ENCODE results near the gene PAPPA2.
"Not testable (repeated sequence)": the region's sequence is repeated elsewhere in the genome, so short reads cannot be mapped to it uniquely, and the experiment has no call there.

The PAPPA2 gene, protein sequence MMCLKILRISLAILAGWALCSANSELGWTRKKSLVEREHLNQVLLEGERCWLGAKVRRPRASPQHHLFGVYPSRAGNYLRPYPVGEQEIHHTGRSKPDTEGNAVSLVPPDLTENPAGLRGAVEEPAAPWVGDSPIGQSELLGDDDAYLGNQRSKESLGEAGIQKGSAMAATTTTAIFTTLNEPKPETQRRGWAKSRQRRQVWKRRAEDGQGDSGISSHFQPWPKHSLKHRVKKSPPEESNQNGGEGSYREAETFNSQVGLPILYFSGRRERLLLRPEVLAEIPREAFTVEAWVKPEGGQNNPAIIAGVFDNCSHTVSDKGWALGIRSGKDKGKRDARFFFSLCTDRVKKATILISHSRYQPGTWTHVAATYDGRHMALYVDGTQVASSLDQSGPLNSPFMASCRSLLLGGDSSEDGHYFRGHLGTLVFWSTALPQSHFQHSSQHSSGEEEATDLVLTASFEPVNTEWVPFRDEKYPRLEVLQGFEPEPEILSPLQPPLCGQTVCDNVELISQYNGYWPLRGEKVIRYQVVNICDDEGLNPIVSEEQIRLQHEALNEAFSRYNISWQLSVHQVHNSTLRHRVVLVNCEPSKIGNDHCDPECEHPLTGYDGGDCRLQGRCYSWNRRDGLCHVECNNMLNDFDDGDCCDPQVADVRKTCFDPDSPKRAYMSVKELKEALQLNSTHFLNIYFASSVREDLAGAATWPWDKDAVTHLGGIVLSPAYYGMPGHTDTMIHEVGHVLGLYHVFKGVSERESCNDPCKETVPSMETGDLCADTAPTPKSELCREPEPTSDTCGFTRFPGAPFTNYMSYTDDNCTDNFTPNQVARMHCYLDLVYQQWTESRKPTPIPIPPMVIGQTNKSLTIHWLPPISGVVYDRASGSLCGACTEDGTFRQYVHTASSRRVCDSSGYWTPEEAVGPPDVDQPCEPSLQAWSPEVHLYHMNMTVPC (N-terminal part only)

DNA sequence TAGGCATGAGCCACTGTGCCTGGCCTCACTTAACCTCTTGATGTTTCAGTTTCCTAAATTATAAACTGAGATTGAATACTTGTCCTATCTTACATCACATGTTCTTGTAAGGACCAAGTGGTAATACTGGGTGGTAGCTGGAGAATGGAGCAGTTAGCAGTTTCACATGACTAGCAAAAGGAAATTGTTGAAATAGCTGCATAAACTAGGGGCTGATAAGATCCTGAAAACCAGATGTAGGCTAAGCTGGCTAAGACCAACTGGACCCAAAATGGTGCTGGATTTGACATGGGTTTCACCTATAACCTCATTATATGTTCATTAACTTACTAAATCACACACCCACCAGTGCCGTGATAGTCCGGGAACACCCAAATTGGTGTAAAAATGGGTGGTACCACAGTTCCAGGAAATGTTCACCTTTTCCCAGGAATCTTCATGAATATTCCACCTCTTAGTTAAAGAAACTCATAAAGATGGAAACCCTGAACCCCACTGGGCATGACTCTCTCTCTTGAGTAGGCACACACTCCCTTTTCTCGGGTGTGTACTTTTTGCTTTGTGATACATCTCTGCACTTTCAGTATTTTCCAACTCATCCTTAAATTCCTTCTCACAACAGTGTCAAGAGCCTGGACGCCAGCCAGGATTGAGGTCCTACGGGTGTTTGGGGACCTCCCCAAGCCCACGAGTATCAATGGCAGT is at the start of gene PAPPA2:
TSS of gene PAPPA2 (plus strand) at position 502 of the 705 bp plus-strand sequence. CDS start 93,148 bp downstream, outside the sequence.
- DNase-seq (ENCODE audit: low read depth in 2 of 2): no peak

DNA sequence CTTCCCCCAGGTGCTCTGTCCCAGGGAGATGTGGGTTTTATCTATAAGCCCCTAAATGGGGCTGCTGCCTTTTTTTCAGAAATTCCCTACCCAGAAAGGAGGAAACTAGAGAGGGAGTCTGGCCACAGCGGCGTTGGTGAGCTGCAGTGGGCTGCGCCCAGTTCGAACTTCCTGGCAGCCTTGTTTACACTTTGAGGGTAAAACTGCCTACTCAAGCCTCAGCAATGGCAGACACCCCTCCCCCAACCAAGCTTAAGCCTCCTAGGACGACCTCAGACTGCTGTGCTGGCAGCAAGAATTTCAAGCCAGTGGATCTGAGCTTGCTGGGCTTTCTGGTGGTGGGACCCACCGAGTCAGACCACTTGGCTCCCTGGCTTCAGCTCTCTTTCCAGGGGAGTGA is 46.2 kb upstream of the PAPPA2 start:
- no peak for DNase-seq (ENCODE audit: low read depth in 2 of 2)

DNA sequence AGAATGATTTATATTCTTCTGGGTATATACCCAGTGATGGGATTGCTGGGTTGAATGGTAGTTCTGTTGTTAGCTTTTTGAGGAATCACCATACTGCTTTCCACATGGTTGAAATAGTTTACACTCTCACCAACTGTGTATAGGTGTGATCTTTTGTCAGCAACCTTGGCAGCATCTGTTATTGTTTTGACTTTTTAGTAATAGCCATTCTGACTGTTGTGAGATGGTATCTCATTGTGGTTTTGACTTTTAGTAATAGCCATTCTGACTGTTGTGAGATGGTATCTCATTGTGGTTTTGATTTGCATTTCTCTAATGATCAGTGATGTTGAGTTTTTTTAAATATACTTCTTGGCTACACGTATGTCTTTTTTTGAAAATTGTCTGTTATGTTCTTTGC is 43.4 kb upstream of the PAPPA2 start:
- not testable (repeated sequence) for DNase-seq (ENCODE audit: low read depth in 2 of 2)

DNA sequence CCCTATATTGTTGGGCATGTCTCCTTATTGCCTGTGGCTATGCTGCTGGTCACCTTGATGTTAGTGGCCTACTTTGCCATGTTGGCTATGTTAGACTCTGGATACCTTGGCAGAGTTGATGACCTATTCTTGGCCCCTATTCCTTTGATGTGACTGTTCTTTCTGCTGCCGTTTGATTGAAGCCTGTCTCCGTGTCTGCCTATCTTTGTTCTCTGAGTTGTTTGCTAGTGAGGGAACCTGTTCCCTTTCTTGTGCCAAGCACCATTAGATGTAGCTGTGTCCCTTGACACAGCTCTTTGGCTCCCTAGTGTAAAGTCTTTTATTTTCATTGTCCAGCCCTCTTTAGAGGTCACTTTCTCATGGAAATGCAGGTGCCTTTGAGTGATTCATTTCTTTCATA is 28.7 kb upstream of the PAPPA2 start:
- no peak for DNase-seq (ENCODE audit: low read depth in 2 of 2)

DNA sequence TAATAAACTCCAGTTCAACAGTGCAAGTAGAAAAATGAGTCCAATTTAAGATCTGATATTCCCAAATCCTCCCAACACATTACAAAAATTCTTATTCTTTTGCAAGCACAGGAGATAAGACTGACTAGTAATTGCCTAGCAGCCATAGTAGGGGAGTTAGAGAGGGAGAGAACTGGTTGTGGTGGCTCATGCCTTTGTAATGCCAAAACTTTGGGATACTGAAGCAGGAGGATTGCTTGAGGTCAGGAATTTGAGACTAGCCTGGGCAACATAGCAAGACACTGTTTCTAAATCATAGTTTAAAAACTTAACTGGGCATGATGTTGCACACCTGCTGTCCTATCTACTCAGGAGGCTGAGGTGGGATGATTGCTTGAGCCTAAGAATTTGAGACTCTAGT is 26.7 kb upstream of the PAPPA2 start:
- DNase-seq (ENCODE audit: low read depth in 2 of 2): no peak

DNA sequence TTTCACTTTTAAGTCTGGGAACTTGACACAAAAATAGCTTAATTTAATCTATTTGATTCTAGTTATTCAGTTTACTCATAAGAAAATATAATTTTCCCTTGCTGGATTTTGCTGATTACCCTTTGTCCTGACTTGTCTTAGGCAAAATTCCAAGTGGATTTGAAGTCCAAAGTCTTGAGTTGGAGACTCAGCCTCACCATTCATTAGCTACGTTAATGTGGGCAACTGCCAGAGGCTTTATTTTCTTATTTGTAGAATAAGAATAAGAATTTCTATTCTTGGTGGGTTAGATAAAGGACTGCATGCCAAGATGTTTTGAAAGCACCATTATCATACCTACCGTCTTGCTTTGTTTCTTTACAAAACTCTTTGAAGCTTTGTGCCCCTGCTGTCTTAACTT is 22.8 kb upstream of the PAPPA2 start:
- DNase-seq (ENCODE audit: low read depth in 2 of 2): no peak

DNA sequence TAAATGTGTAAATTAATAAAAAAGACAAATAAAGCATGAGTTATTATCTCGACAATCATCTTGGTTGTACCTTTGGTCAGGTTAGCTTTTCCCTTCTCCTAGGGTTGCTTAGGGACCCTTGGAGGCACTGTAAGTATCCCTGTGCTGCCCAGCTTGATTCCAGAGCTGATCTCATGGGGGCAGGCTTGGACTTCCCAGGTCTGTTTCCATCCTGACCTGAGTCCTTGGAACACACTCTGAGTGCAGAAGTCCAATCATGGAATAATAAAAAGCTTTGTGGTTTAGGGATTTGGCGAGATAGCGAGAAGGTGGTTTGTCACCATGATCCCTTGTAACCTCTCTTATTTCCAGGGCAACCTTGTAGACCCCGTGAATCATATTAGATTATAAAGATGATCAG is 18.7 kb upstream of the PAPPA2 start:
- DNase-seq (ENCODE audit: low read depth in 2 of 2): no peak

DNA sequence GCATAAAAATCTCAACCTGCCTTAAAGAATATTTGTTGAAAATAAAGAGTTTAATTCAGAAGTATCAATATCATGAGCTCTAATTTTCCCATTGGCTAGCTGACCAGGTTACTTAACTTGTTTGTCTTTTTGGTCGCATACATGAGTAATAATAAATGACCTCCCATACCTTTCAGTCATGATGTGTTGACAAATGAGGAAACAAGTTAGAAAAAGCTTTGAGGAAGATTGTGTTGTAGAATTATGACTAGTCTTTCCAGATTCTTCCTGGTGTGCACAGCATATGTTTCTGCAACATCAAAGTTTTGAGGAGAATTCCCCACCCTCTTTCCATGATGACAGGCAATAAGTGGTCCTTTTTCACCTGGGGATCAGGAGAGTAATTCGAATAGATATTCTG is 17.6 kb upstream of the PAPPA2 start:
- DNase-seq (ENCODE audit: low read depth in 2 of 2): no peak

DNA sequence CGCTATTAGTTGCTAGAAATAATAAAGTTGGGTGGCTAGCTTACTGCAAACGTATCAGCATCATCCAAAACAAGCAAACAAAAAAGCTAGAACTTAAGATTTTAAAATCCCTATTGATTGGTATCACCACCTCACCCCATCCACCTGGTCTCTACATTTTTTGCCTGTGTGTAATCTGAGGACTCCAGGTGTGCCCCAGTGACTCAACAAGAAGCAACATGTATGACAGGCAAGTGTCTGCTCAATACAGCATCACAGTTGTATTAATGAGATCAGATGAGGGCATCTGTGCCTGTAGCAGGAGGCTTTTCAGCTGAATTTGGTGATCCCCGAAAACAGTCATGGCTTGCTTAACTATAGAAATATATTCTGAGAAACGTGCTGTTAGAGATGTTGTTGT is 14.6 kb upstream of the PAPPA2 start:
- no peak for DNase-seq (ENCODE audit: low read depth in 2 of 2)

DNA sequence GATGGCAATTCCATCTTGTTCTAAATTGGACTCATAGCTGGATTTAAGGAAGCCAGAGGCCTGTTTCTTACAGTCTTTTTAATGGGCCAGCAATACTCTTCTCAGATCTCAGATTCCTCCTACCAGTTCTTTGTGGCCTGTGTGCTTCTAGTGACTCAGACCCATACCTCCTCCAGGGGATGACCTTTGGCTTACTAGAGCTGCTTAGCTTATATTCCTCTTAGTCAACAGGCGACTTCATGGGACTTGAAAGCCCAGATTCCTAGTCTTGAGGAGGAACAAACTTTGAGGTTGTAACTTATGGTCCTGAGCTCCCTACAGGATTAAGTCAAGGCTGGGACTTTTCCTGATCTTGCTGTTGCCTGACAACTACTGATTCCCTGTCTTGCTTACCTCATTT is 12.4 kb upstream of the PAPPA2 start:
- no peak for DNase-seq (ENCODE audit: low read depth in 2 of 2)

DNA sequence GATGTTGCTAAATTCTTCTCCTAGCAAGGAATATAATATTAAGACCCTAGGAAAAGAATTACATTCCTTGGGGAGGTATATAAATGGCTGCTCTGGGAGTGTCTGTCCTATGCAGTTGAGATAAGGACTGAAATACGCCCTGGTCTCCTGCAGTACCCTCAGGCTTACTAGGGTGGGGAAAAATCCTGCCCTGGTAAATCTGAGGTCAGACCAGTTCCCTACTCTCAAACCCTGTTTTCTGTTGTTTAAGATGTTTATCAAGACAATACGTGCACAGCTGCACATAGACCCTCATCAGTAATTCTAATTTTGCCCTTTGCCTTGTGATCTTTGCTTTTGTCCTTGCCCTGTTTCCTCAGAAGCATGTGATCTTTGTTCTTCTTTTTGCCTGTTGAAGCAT is 11.2 kb upstream of the PAPPA2 start:
- DNase-seq (ENCODE audit: low read depth in 2 of 2): not testable (repeated sequence)

DNA sequence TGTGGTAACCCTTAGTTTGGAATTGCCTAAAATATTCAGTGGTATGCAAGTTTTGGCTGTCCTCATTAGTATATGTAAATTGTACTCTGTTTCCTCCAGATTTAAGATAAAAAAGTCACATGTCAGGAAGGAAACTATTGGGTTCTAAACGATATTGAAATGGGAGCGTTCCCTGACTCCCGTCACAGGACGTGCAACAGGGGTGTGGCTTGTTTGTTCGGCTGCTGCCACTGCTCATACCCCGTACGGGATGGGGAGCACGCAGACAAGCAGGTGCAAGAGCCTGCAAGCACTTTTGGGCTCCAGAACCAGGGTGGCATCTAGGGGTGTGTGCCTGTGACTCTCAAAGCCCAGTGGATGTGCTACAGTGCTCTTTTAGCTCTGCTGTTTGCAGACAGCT is 6.2 kb upstream of the PAPPA2 start:
- no peak for DNase-seq (ENCODE audit: low read depth in 2 of 2)

DNA sequence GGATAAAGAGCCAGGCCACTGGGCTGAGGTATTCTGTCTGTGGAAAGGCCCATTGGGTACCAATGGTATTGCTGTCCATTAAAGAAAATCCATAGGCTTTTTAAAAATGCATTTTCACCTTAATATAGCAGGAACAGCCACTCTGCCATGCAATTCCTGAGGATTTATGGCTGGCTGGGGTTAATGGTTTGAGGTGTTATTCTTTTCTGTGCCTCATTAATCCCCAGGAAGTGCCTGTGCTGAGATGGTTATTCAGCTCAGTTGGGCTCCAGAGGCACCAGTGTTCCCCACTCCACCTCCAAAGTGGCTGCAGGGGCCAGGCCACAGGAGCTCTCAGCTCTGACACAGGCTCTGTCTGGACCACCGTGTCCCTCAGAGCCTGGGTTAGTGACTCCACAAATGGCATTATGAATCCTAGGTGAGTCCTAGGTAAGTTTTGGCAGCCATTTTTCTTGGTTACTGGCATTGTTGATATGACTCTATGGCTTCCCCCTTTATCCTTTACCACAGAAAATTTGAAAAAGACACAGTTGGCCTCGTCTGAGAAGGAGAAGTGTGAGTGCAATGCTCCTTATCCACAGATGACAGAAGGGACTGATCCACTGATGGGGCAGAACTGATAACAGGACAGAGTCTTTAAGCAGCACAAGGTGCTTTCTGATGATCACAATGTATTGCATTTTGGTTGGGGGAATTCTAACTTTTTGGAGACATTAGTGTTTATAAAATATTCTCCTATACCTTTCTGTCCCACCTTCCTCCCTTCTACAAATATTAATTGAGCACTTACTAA is 2.2 kb upstream of the PAPPA2 start:
- no peak for DNase-seq (ENCODE audit: low read depth in 2 of 2)

DNA sequence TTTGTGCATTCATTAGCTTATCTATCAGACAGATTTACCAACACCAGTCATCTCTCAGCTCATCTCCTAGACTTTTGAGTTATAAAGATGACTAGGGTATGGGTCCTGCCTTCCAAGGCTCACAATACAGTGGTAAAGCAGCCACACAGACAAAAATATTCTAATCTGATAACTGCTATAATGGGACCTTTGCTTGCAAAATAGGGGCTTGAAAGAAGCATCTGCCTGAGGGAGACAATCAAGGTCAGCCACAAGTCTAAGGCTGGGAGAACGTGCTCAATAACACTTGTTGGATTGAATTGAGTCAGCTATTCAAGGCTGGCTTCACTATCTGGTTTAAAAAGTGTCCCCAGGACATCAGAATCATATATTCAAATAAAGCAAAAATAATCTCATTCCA is 1.4 kb upstream of the PAPPA2 start:
- no peak for DNase-seq (ENCODE audit: low read depth in 2 of 2)

DNA sequence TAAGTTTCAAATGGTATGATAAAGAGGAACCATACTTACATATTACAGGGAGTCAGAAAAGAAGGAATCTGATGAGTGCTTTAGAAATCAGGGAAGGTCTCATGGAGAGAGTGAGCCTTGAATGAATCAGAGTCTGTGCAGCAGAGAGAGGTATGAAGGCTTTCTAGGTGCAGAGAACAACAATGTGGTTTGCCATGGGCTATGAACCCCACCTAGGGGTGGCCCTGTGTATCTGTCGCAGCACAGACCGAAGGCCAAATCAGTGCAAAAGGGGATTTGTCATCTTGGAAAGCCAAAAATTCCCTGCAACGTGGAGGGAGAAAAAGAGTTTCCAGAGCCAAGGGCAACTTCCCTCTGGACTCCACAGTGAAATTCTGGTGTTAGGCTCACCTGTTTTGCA is 3.5 kb downstream of the PAPPA2 start:
- DNase-seq (ENCODE audit: low read depth in 2 of 2): no peak

DNA sequence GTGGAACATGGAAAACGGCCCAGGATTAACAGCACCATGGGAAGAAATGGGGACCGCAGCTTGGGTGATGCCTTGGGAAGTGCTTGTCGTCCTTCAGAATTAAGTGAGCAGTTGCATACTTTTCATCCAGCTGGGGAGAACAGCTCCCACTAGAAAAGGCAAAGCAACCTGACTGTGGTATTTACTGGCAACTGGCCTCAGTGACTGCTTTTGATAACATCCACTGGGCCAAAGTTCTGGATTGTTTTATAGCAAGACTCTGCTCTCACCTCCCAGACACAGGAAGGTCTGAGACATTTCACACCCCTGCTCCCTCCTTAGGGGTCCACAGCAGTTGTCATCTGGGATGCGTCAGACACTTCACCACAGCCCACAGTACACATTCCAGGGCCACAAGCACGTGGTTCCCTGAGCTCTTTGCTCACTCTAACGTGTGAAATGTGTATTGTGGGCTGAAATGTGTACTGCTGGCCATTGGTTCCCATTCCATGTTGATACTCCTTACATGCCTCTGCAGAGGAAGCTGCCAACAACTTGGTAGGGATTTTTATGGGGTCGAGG is 6.6 kb downstream of the PAPPA2 start:
- no peak for DNase-seq (ENCODE audit: low read depth in 2 of 2)

DNA sequence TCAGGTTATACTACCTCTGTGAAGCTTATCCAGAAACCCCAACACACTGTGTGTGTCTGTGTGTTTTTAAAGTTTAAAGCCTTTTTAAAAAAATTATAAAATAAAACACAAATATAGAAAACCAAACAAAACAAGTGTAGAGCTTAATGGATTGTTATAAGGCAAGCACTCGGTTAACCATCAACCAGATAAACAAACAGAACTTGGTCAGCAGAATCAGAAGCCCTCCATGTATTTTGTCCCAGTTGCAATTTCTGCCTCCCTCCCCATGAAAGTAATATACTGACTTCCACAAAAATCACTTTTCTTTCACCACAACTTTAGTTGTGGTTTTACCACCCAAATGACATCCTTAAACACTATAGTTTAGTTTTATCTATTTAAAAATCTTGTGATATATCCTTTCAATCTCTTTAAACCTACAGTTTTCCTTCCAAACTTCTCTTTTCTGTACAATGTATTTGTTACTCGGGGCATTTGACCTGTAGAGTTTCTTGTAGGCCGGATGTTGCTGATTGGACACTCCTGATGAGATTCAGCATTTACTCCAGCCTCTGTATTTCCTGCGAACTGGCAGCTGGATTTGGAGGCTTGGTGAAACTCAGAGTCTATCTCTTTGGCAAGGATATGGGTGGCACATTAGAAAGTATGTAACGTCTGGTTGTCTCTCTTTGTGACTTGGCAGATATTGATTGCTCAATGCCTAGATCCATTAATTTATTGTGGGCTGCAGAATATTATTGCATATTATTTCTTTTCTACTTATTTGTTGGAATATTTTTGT is 8.6 kb downstream of the PAPPA2 start:
- DNase-seq (ENCODE audit: low read depth in 2 of 2): no peak

DNA sequence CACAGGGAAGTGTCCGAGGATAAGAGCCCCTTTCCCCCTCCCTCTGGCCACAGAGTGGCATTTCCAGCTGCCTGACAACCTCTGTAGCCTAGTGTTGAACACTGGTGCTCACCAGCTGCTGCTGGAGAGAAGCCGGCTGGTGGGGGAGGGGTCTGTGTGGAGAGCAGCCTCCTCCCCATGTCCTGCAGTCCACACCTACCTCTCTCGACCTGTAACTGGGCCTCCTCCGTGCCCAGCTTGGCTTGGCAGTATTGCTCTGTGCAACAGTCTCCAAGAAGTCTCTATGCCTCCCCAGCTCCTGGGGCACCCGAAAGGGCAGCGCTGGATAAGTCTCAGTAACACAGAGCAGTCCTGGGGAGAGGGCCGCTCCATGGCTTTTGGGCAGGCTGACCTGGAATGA is 17.0 kb downstream of the PAPPA2 start:
- DNase-seq (ENCODE audit: low read depth in 2 of 2): no peak

DNA sequence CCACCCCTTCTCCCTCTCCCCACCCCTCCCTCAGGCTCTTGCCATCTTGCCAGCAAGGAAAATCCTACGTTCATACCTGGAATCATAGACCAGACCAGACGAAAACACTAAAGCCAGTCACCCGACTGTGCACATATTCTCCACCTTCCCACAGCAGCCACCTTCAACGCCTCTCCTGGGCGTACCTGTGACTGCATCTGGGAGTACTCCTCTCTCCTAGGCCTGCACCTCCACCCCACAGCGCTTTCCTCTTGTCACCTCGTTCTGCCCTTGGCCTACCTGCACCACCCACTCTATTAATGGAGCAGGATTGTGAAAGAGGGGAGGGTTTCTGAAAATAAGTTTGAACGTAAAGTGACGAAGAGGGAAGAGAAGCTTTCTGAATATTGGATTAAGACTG is 17.8 kb downstream of the PAPPA2 start:
- no peak for DNase-seq (ENCODE audit: low read depth in 2 of 2)

DNA sequence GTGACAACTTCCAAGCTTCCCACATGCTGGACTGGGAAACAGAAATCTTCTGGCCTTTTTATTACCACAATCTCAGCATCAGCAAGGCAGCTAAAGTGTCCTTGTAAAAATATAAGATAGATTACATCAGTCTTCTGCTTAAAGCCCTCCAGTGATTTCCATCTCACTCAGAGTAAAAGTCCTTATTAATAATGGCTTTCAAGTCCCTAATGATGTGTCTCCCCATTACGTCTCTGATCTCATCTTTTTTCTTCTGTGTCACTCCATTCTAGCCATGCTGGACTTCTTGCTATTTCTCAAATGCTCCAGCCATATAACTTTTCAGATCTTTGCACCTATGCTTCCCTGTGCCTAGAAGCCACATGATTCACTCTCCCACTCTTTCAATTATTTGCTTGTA is 22.1 kb downstream of the PAPPA2 start:
- no peak for DNase-seq (ENCODE audit: low read depth in 2 of 2)
